Right lobe of liver (tissue), 6 donors: ENCODE results near the gene FAM53A. TPM values are rescaled to one million over a fixed set of nuclear protein-coding genes. Genes with fewer than 3 reads are reported as not detected.
A peak's percentile ranks its signal among the peaks of the same experiment; 100 is the strongest.

ENCODE experiments used
- ATAC-seq, 4 donors: fragments of 200-7000 bp; cut with Tn5 transposase; one replicate each; pipeline ENCODE4 v1.9.1; 2020; ENCODE audit warnings: mild to moderate bottlenecking in 4 of 4, moderate library complexity in 4 of 4
- DNase-seq, 3 donors: peaks; one replicate each; pipeline ENCODE4 v3.0.0-alpha.2; 2020
- H3K27ac ChIP-seq, 3 donors: fragments of 200-600 bp; one replicate each; pipeline ENCODE4 v1.8.0; 2022
- H3K27me3 ChIP-seq, 2 donors: fragments of 200-600 bp; one replicate each; pipeline ENCODE4 v1.8.0; 2022
- H3K36me3 ChIP-seq, 4 donors: fragments of 200-600 bp; sonication (generic) in 1 of 4; one replicate each; pipeline versions ENCODE4 v1.5.1 to v1.8.0; 2017 to 2022; ENCODE audit warnings: control low read depth in 1 of 4
- H3K4me1 ChIP-seq, 4 donors: fragments of 200-600 bp; sonication (generic) in 1 of 4; one replicate each; pipeline versions ENCODE4 v1.5.1 to v1.8.0; 2017 to 2022; ENCODE audit warnings: control low read depth in 1 of 4
- H3K4me3 ChIP-seq, 3 donors: fragments of 200-600 bp; one replicate each; pipeline ENCODE4 v1.8.0; 2022
- H3K9me3 ChIP-seq, 4 donors: fragments of 200-600 bp; sonication (generic) in 1 of 4; one replicate each; pipeline versions ENCODE4 v1.5.1 to v1.8.0; 2017 to 2022; ENCODE audit warnings: control low read depth in 1 of 4
- CTCF ChIP-seq, 4 donors: fragments of 200-600 bp in 3 of 4; fragments of 450-650 bp in 1 of 4; IDR thresholded peaks; one replicate each; pipeline versions ENCODE4 v1.5.1 to v1.8.0; 2016 to 2022; ENCODE audit warnings: antibody characterized with exemption in 4 of 4, mild to moderate bottlenecking in 2 of 4
- POLR2A ChIP-seq: fragments of 450-650 bp; IDR thresholded peaks from one replicate; pipeline ENCODE4 v1.6.1; 2017; ENCODE audit warnings: antibody characterized with exemption, mild to moderate bottlenecking
- WGBS: methylation state at CpG from one replicate; pipeline ENCODE4 v1.1.6; 2018; ENCODE audit warnings: low coverage, low lambda C conversion rate; ENCODE audit not compliant: insufficient coverage; ENCODE audit errors: missing lambda C conversion rate; 5-methylcytosine and 5-hydroxymethylcytosine counted together
- intact Hi-C, 2 donors: fragments of 100-400 bp; cut with DNase I; formaldehyde crosslinking; loops; one replicate each; pipeline versions ENCODE4 v1.11.2 to v1.14.1; 2022
- total RNA-seq, 6 experiments: library from RNA; depleted of rRNA in 2 of 6; stranded (reverse); fragments of >200 nt in 2 of 6; fragmentation: NEBNext Ultra II Directional in 3 of 6; extraction: Animal tissue kit (Norgen Biotek cat#: 25700) in 3 of 6; gene quantifications; one replicate each; pipeline versions ENCODE4 v1.1.0 to v1.2.4, GENCODE V29; 2016 to 2023
- donor health status: DM: no; HTN: yes; CAD: no.
- donor health status: DM: no; HTN: no; CAD: no.
- donor health status: DM: no; HTN: no; CAD: no.
- donor health status: DM: no; HTN: yes; CAD: no.
- donor health status: DM: no; HTN: yes; CAD: no.

Gene FAM53A
- total RNA-seq, 6 experiments from 2014 or later, result 0.56 to 3.5 (median 0.74) TPM

- Histone ChIP-seq H3K27ac (peak overlapping the region; percentile 13 to 39 (median 24)), H3K4me3 (no peak overlapping the region), H3K27me3 (no peaks in the 10 kb centered on the region), H3K36me3 (peaks cover 0 to 3% (median 0%) of the 10 kb centered on the region in 4 donors), H3K4me1 (peaks cover 0 to 6% (median 0%) of the 10 kb centered on the region in 4 donors), H3K9me3 (no peaks in the 10 kb centered on the region)
- ATAC-seq, result no peak
- no peak for TF ChIP-seq CTCF (IDR thresholded peaks at IDR 0.05)
- peak in 2 of 3 donors; percentile 25 to 43 for DNase-seq
- intact Hi-C loops, result loop anchor here in 1 of 2 donors (5.0 kb wide), 1 partner anchor 36 kb away; no protein-coding TSS in a partner anchor
- 78% methylated on average over 4 of the region's 31 CpGs for WGBS
Observed at GRCh38 chr4:1728061-1728980, 44.2 kb upstream of the FAM53A start.

GRCh38 chr4:1727117-1728031 is 43.3 kb upstream of the FAM53A start:
- Histone ChIP-seq H3K4me3 (no peak overlapping the region), H3K9me3 (no peaks in the 10 kb centered on the region), H3K27ac (peak overlapping the region; percentile 13 to 39 (median 24)), H3K36me3 (peaks cover 0 to 3% (median 0%) of the 10 kb centered on the region in 4 donors), H3K4me1 (peaks cover 0 to 6% (median 0%) of the 10 kb centered on the region in 4 donors), H3K27me3 (no peaks in the 10 kb centered on the region)
- peak; percentile 64 to 77 (median 75) for DNase-seq
- ATAC-seq, result peak; percentile 54 to 63 (median 55)
- TF ChIP-seq POLR2A (no peak), CTCF (IDR thresholded peaks at IDR 0.05) (no peak)
- intact Hi-C loops, result loop anchor here in 1 of 2 donors (5.0 kb wide), 1 partner anchor 35 kb away; no protein-coding TSS in a partner anchor
- WGBS, result 37% methylated on average over 9 of the region's 18 CpGs

GRCh38 chr4:1726146-1726934 is 42.2 kb upstream of the FAM53A start:
- WGBS, result 48% methylated on average over 12 of the region's 17 CpGs
- H3K9me3 ChIP-seq, result no peaks in the 10 kb centered on the region
- no peaks in the 10 kb centered on the region for H3K27me3 ChIP-seq
- H3K4me1 ChIP-seq, result peaks cover 0 to 14% (median 0%) of the 10 kb centered on the region in 4 donors
- no peak for TF ChIP-seq POLR2A
- TF ChIP-seq CTCF (IDR thresholded peaks at IDR 0.05), result peak; percentile 94 to 100 (median 98)
- peaks cover 0 to 3% (median 0%) of the 10 kb centered on the region in 4 donors for H3K36me3 ChIP-seq
- ATAC-seq (peak; percentile 73 to 80 (median 76)), DNase-seq (peak; percentile 88 to 91 (median 89))
- peak overlapping the region in 2 of 3 donors; percentile 10 to 24 for H3K27ac ChIP-seq
- H3K4me3 ChIP-seq, result no peak overlapping the region
- intact Hi-C loops, result loop anchor here in 1 of 2 donors (5.0 kb wide), 1 partner anchor 34 kb away; no protein-coding TSS in a partner anchor
